Ishikawa (cell line): ENCODE data around the gene S1PR3.

Source experiments
- CREB1 ChIP-seq: IDR thresholded peaks from 2 replicates; pipeline ENCODE4 v1.6.1; 2012; ENCODE audit warnings: low read depth
- TCF12 ChIP-seq: IDR thresholded peaks from 2 replicates; pipeline ENCODE4 v1.6.1; 2012; ENCODE audit warnings: low read depth
- YY1 ChIP-seq: IDR thresholded peaks from 2 replicates; pipeline ENCODE4 v1.6.1; 2012; ENCODE audit warnings: low read depth

- TF ChIP-seq YY1, result no peak
- TF ChIP-seq CREB1, result no peak
- no peak for TF ChIP-seq TCF12
Observed at GRCh38 chr9:89025553-89025952, 34.3 kb downstream of the S1PR3 start.
